NCI-H2196 treated with DMSO at 0.1 percent for 48 hours (cell line): ENCODE measurements around the gene AP4M1.

Experiments used
- DNase-seq: peaks from one replicate; lab custom pipeline; 2025; ENCODE audit not compliant: unreplicated experiment; lab: John Stamatoyannopoulos, UW

Gene AP4M1

GRCh38 chr7:100107890-100108289 lies 6.4 kb downstream of the AP4M1 start:
- no peak for DNase-seq

- DNase-seq = no peak
Observed at GRCh38 chr7:100109521-100110163, 8.2 kb downstream of the AP4M1 start.

- DNase-seq = no peak
Observed at GRCh38 chr7:100111156-100111555, 9.7 kb downstream of the AP4M1 start.

DNA sequence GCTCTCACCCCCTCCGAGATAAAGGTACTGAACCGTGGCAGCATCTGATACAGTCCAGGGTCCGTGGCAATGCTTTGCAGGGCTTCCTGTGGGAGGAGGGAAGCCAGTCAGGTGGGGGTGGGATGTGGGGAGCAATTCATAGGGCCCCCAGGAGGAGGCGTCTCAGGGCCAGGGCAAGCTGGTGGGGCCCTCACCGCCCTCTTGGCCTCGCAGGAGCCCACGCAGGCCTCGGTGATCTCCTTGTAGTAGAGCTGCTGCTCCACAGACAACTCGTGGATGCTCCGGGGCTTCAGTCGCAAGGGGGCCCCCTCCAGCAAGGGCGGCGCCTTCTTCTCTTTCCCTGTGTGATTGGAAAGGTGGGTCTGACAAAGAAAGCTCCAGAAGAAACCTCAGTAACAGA lies 10.5 kb downstream of the AP4M1 start:
- DNase-seq = no peak

DNA sequence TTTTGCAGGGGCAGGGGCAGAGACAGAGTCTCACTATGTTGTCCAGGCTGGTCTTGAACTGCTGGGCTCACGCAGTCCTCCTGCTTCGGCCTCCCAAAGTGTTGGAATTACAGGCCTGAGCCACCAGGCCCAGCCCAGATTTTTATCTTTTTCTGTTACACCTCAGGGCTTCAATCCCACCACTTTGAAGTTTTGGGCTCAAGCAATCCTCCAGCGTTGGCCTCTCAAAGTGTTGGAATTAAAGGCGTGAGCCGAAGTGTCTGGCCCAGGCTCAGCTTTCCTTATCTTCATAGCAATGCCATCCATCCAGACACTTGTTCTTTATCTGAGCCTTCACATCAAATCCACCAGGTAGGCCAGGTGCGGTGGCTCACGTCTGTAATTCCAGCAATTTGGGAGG lies 13.6 kb downstream of the AP4M1 start:
- no peak for DNase-seq

- DNase-seq = no peak
Observed at GRCh38 chr7:100118388-100119071, 17.1 kb downstream of the AP4M1 start.

- DNase-seq = peak; percentile 89
Observed at GRCh38 chr7:100119072-100119969, 17.9 kb downstream of the AP4M1 start, which contains the start of the genes CNPY4 and TAF6. TSS of gene CNPY4 (plus strand) at chr7:100119634. CDS start at chr7:100119745, 111 bp downstream. TSS of gene TAF6 (minus strand) at chr7:100119358. CDS start at chr7:100114209, 5,149 bp downstream.

- no peak for DNase-seq
Observed at GRCh38 chr7:100119970-100120732, 18.7 kb downstream of the AP4M1 start.

- DNase-seq = no peak
Observed at GRCh38 chr7:100120733-100121036, 19.2 kb downstream of the AP4M1 start.

- peak; percentile 98 for DNase-seq
Observed at GRCh38 chr7:100122067-100122466, 20.6 kb downstream of the AP4M1 start.

DNA sequence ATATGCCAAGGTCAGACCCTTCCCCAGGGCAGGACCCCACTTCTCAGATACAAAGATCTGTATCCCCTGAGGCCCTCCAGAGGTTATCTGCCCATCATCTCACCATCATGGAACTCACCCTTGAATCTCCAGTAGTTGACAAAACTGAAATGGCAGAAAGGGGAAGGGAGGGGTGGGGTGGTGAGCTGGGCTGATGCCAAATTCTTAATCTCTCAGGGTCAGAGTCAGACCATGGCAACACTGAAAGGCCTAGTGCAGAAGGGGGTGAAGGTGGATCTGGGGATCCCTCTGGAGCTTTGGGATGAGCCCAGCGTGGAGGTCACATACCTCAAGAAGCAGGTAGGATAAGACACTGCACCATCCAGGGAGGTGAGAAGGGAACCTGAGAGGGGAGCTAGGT lies 21.1 kb downstream of the AP4M1 start:
- no peak for DNase-seq

DNA sequence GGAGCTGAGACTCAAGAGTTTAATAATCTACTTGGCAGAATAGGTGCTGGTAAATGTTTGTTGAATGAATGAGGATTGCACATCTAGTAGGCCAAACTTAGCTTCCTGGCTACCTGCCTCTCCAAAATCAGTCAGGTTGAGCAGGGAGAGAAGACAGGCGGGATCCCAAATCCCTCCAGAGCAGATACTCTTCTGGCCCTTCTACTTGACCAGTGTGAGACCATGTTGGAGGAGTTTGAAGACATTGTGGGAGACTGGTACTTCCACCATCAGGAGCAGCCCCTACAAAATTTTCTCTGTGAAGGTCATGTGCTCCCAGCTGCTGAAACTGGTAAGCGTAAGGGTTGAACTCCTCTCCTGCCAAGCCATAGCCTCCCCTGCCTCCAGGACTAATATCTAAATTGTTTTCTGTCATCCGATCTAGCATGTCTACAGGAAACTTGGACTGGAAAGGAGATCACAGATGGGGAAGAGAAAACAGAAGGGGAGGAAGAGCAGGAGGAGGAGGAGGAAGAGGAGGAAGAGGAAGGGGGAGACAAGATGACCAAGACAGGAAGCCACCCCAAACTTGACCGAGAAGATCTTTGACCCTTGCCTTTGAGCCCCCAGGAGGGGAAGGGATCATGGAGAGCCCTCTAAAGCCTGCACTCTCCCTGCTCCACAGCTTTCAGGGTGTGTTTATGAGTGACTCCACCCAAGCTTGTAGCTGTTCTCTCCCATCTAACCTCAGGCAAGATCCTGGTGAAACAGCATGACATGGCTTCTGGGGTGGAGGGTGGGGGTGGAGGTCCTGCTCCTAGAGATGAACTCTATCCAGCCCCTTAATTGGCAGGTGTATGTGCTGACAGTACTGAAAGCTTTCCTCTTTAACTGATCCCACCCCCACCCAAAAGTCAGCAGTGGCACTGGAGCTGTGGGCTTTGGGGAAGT lies 23.1 kb downstream of the AP4M1 start:
- no peak for DNase-seq

- no peak for DNase-seq
Observed at GRCh38 chr7:100126239-100126930, 24.9 kb downstream of the AP4M1 start.

GRCh38 chr7:100126931-100127865 lies 25.8 kb downstream of the AP4M1 start, which contains the start of gene MBLAC1:
TSS of gene MBLAC1 (plus strand) at chr7:100126967. CDS start at chr7:100127396, 429 bp downstream.
- DNase-seq = peak; percentile 83

GRCh38 chr7:100127866-100128636 lies 26.6 kb downstream of the AP4M1 start:
- DNase-seq = no peak

DNA sequence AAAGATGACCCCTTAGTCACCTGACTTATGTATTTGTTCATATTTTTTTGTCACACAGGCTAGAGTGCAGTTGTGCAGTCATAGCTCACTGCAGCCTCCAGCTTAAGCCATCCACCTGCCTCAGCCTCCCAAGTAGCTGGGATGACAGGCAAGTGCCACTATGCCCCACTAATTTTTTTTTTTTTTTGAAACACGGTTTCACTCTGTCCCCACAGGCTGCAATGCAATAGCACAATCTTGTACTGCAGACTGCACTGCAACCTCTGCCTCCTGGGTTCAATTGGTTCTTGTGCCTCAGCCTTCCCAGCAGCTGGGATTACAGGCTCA lies 27.2 kb downstream of the AP4M1 start:
- DNase-seq = no peak

- DNase-seq = peak; percentile 45
Observed at GRCh38 chr7:100130220-100130607, 28.8 kb downstream of the AP4M1 start.
